Activated naive CD8-positive, alpha-beta T cell (primary cell): ENCODE measurements around the gene TRAPPC2L.
"Not testable (repeated sequence)": the region's sequence is repeated elsewhere in the genome, so short reads cannot be mapped to it uniquely, and the experiment has no call there.

Source experiments
- H3K27ac Mint-ChIP-seq: one replicate; pipeline ENCODE4 v1.8.0; 2021; ENCODE audit warnings: mixed read lengths
- H3K27me3 Mint-ChIP-seq: one replicate; pipeline ENCODE4 v1.8.0; 2021; ENCODE audit warnings: mixed read lengths
- H3K36me3 Mint-ChIP-seq: one replicate; pipeline ENCODE4 v1.8.0; 2021; ENCODE audit warnings: mixed read lengths
- H3K4me1 Mint-ChIP-seq: one replicate; pipeline ENCODE4 v1.8.0; 2021; ENCODE audit warnings: low read depth, mixed read lengths
- H3K4me3 Mint-ChIP-seq: one replicate; pipeline ENCODE4 v1.8.0; 2021; ENCODE audit warnings: mild to moderate bottlenecking, mixed read lengths
- H3K9me3 Mint-ChIP-seq: one replicate; pipeline ENCODE4 v1.8.0; 2021; ENCODE audit warnings: low read depth, mixed read lengths

The TRAPPC2L gene

GRCh38 chr16:88892065-88892464 is 35.1 kb downstream of the TRAPPC2L start:
- no peaks in the 10 kb centered on the region for H3K36me3 Mint-ChIP-seq
- H3K4me3 Mint-ChIP-seq: no peak overlapping the region

GRCh38 chr16:88893127-88893968 is 36.4 kb downstream of the TRAPPC2L start:
- Mint-ChIP-seq H3K36me3 (no peaks in the 10 kb centered on the region), H3K27me3 (no peaks in the 10 kb centered on the region), H3K9me3 (no peaks in the 10 kb centered on the region), H3K27ac (no peak overlapping the region), H3K4me3 (no peak overlapping the region), H3K4me1 (no peaks in the 10 kb centered on the region)

More at GRCh38 chr16:88892065-88892464, 35.1 kb downstream of the TRAPPC2L start:
- no peaks in the 10 kb centered on the region for H3K27me3 Mint-ChIP-seq
- H3K9me3 Mint-ChIP-seq: no peaks in the 10 kb centered on the region
- no peaks in the 10 kb centered on the region for H3K4me1 Mint-ChIP-seq
- H3K27ac Mint-ChIP-seq: no peak overlapping the region

GRCh38 chr16:88894266-88894665 is 37.3 kb downstream of the TRAPPC2L start:
- H3K4me3 Mint-ChIP-seq, H3K27me3 Mint-ChIP-seq, H3K27ac Mint-ChIP-seq, H3K36me3 Mint-ChIP-seq, H3K4me1 Mint-ChIP-seq, H3K9me3 Mint-ChIP-seq: not testable (repeated sequence)

- H3K27ac Mint-ChIP-seq: no peak overlapping the region
- H3K4me1 Mint-ChIP-seq: no peaks in the 10 kb centered on the region
- no peaks in the 10 kb centered on the region for H3K27me3 Mint-ChIP-seq
- H3K4me3 Mint-ChIP-seq: no peak overlapping the region
- no peaks in the 10 kb centered on the region for H3K9me3 Mint-ChIP-seq
- H3K36me3 Mint-ChIP-seq: no peaks in the 10 kb centered on the region
Measured at GRCh38 chr16:88894681-88895300, 37.9 kb downstream of the TRAPPC2L start.

- no peaks in the 10 kb centered on the region for H3K36me3 Mint-ChIP-seq
- H3K9me3 Mint-ChIP-seq: no peaks in the 10 kb centered on the region
- no peak overlapping the region for H3K27ac Mint-ChIP-seq
Measured at GRCh38 chr16:88895335-88895734, 38.4 kb downstream of the TRAPPC2L start.

GRCh38 chr16:88896238-88897070 is 39.5 kb downstream of the TRAPPC2L start:
- Mint-ChIP-seq H3K9me3 (no peaks in the 10 kb centered on the region), H3K4me1 (no peaks in the 10 kb centered on the region), H3K27ac (no peak overlapping the region), H3K4me3 (no peak overlapping the region), H3K27me3 (no peaks in the 10 kb centered on the region), H3K36me3 (no peaks in the 10 kb centered on the region)

More at GRCh38 chr16:88895335-88895734, 38.4 kb downstream of the TRAPPC2L start:
- Mint-ChIP-seq H3K4me3 (no peak overlapping the region), H3K4me1 (no peaks in the 10 kb centered on the region), H3K27me3 (no peaks in the 10 kb centered on the region)

GRCh38 chr16:88897696-88898425 is 40.9 kb downstream of the TRAPPC2L start:
- Mint-ChIP-seq H3K4me1 (no peaks in the 10 kb centered on the region), H3K9me3 (no peaks in the 10 kb centered on the region), H3K36me3 (no peaks in the 10 kb centered on the region), H3K27me3 (no peaks in the 10 kb centered on the region), H3K4me3 (no peak overlapping the region), H3K27ac (no peak overlapping the region)

GRCh38 chr16:88899901-88900661 is 43.2 kb downstream of the TRAPPC2L start:
- Mint-ChIP-seq H3K9me3 (no peaks in the 10 kb centered on the region), H3K27ac (no peak overlapping the region), H3K4me1 (no peaks in the 10 kb centered on the region), H3K27me3 (no peaks in the 10 kb centered on the region), H3K4me3 (no peak overlapping the region), H3K36me3 (no peaks in the 10 kb centered on the region)

- H3K27me3 Mint-ChIP-seq: no peaks in the 10 kb centered on the region
- H3K9me3 Mint-ChIP-seq: no peaks in the 10 kb centered on the region
- H3K4me1 Mint-ChIP-seq: no peaks in the 10 kb centered on the region
- no peaks in the 10 kb centered on the region for H3K36me3 Mint-ChIP-seq
- H3K4me3 Mint-ChIP-seq: no peak overlapping the region
- H3K27ac Mint-ChIP-seq: no peak overlapping the region
Measured at GRCh38 chr16:88900662-88901052, 43.7 kb downstream of the TRAPPC2L start.

- Mint-ChIP-seq H3K9me3 (no peaks in the 10 kb centered on the region), H3K27ac (no peak overlapping the region), H3K4me3 (no peak overlapping the region), H3K4me1 (no peaks in the 10 kb centered on the region), H3K27me3 (no peaks in the 10 kb centered on the region), H3K36me3 (no peaks in the 10 kb centered on the region)
Measured at GRCh38 chr16:88901718-88902337, 44.9 kb downstream of the TRAPPC2L start.

- H3K27me3 Mint-ChIP-seq: no peaks in the 10 kb centered on the region
- no peaks in the 10 kb centered on the region for H3K36me3 Mint-ChIP-seq
- H3K4me1 Mint-ChIP-seq: no peaks in the 10 kb centered on the region
- no peaks in the 10 kb centered on the region for H3K9me3 Mint-ChIP-seq
- no peak overlapping the region for H3K27ac Mint-ChIP-seq
- no peak overlapping the region for H3K4me3 Mint-ChIP-seq
Measured at GRCh38 chr16:88902744-88903143, 45.8 kb downstream of the TRAPPC2L start.

- Mint-ChIP-seq H3K27me3 (no peaks in the 10 kb centered on the region), H3K27ac (no peak overlapping the region)
Measured at GRCh38 chr16:88903267-88903666, 46.3 kb downstream of the TRAPPC2L start.

GRCh38 chr16:88904676-88905365 is 47.9 kb downstream of the TRAPPC2L start:
- H3K36me3 Mint-ChIP-seq: no peaks in the 10 kb centered on the region
- no peak overlapping the region for H3K4me3 Mint-ChIP-seq
- H3K4me1 Mint-ChIP-seq: no peaks in the 10 kb centered on the region
- no peak overlapping the region for H3K27ac Mint-ChIP-seq
- no peaks in the 10 kb centered on the region for H3K9me3 Mint-ChIP-seq
- H3K27me3 Mint-ChIP-seq: no peaks in the 10 kb centered on the region

More at GRCh38 chr16:88903267-88903666, 46.3 kb downstream of the TRAPPC2L start:
- Mint-ChIP-seq H3K4me3 (no peak overlapping the region), H3K4me1 (no peaks in the 10 kb centered on the region), H3K9me3 (no peaks in the 10 kb centered on the region), H3K36me3 (no peaks in the 10 kb centered on the region)
